Hepatocyte (in vitro differentiated cells): ENCODE results near the gene DLGAP4. TPM values are rescaled to one million over a fixed set of nuclear protein-coding genes. Genes with fewer than 3 reads are reported as not detected.

Source experiments
- DNase-seq: peaks from one replicate; pipeline ENCODE4 v3.0.0-alpha.2; 2016; ENCODE audit warnings: low spot score
- H2AFZ ChIP-seq: fragments of 200-600 bp; sonication (generic); 2 replicates; pipeline ENCODE4 v1.6.0; 2016; ENCODE audit warnings: antibody characterized with exemption, mild to moderate bottlenecking
- H3K27ac ChIP-seq: fragments of 200-600 bp; sonication (generic); 2 replicates; pipeline ENCODE4 v1.5.1; 2016; ENCODE audit warnings: mild to moderate bottlenecking
- H3K27me3 ChIP-seq: fragments of 200-600 bp; sonication (generic); 2 replicates; pipeline ENCODE4 v1.6.1; 2016
- H3K36me3 ChIP-seq: fragments of 200-600 bp; sonication (generic); replicated peaks from 2 replicates; pipeline ENCODE4 v1.5.1; 2016; ENCODE audit warnings: low read depth; ENCODE audit not compliant: insufficient read depth
- H3K4me1 ChIP-seq: fragments of 200-600 bp; sonication (generic); 2 replicates; pipeline ENCODE4 v1.5.1; 2016; ENCODE audit warnings: mild to moderate bottlenecking, moderate library complexity; ENCODE audit not compliant: insufficient read depth
- H3K4me2 ChIP-seq: fragments of 200-600 bp; sonication (generic); 2 replicates; pipeline ENCODE4 v1.6.0; 2016
- H3K4me3 ChIP-seq: fragments of 200-600 bp; sonication (generic); 2 replicates; pipeline ENCODE4 v1.5.1; 2016; ENCODE audit warnings: mild to moderate bottlenecking
- H3K79me2 ChIP-seq: fragments of 200-600 bp; sonication (generic); 2 replicates; pipeline ENCODE4 v1.6.0; 2017; ENCODE audit warnings: mild to moderate bottlenecking
- H3K9me2 ChIP-seq: fragments of 200-600 bp; sonication (generic); replicated peaks from 2 replicates; pipeline ENCODE4 v1.6.0; 2017; ENCODE audit warnings: mild to moderate bottlenecking; ENCODE audit not compliant: insufficient read depth
- H3K9me3 ChIP-seq: fragments of 200-600 bp; sonication (generic); 2 replicates; pipeline ENCODE4 v1.5.1; 2016; ENCODE audit warnings: low read depth, mild to moderate bottlenecking
- H4K20me1 ChIP-seq: fragments of 200-600 bp; sonication (generic); 2 replicates; pipeline ENCODE4 v1.6.0; 2016; ENCODE audit warnings: mild to moderate bottlenecking; ENCODE audit not compliant: insufficient read depth, poor library complexity, severe bottlenecking
- CTCF ChIP-seq: fragments of 200-600 bp; sonication (generic); IDR thresholded peaks from 2 replicates; pipeline ENCODE4 v1.5.1; 2016; ENCODE audit warnings: antibody characterized with exemption, mild to moderate bottlenecking; ENCODE audit not compliant: poor library complexity
- EZH2 ChIP-seq: fragments of 200-600 bp; sonication (generic); IDR thresholded peaks from 2 replicates; pipeline ENCODE4 v1.6.1; 2016; ENCODE audit warnings: antibody characterized with exemption, mild to moderate bottlenecking, borderline replicate concordance
- EZH2phosphoT487 ChIP-seq: fragments of 200-600 bp; sonication (generic); IDR thresholded peaks from one replicate; pipeline ENCODE4 v1.6.1; 2018; ENCODE audit warnings: antibody characterized with exemption, mild to moderate bottlenecking, low read depth, moderate library complexity; ENCODE audit not compliant: unreplicated experiment, severe bottlenecking
- WGBS: methylation state at CpG from one replicate; pipeline ENCODE4 v1.1.6; 2016; ENCODE audit warnings: low lambda C conversion rate; ENCODE audit errors: missing lambda C conversion rate; 5-methylcytosine and 5-hydroxymethylcytosine counted together
- polyA plus RNA-seq: library from polyadenylated mRNA; unstranded; fragments of >200 nt; fragmentation: Nextera tagmentation; extraction: Ambion mirVana; gene quantifications from 2 replicates; pipeline ENCODE4 v1.2.1, GENCODE V29; 2016
- total RNA-seq: library from RNA; depleted of rRNA; stranded (reverse); fragments of >200 nt; gene quantifications from 2 replicates; pipeline ENCODE4 v1.2.3, GENCODE V29; 2014

The DLGAP4 gene
- total and polyA plus RNA-seq, 2 experiments from 2014 or later, result 16.5 to 39.4 TPM

GRCh38 chr20:36367907-36368799 is 62.0 kb downstream of the DLGAP4 start:
- H3K9me3 ChIP-seq, result no peaks in the 10 kb centered on the region
- H3K27me3 ChIP-seq, result no peaks in the 10 kb centered on the region
- H2AFZ ChIP-seq, result no peak overlapping the region
- no peak for DNase-seq
- H4K20me1 ChIP-seq, result no peaks in the 10 kb centered on the region
- H3K79me2 ChIP-seq, result no peaks in the 10 kb centered on the region
- no peak overlapping the region for H3K4me2 ChIP-seq
- no peaks in the 10 kb centered on the region for H3K36me3 ChIP-seq
- H3K4me3 ChIP-seq, result no peak overlapping the region
- no peaks in the 10 kb centered on the region for H3K4me1 ChIP-seq
- 54% methylated on average over 12 of the region's 12 CpGs for WGBS
- H3K9me2 ChIP-seq, result no peaks in the 10 kb centered on the region
- H3K27ac ChIP-seq, result no peak overlapping the region
- TF ChIP-seq CTCF, result no peak

- no peak overlapping the region for H3K4me2 ChIP-seq
- no peaks in the 10 kb centered on the region for H3K27me3 ChIP-seq
- H2AFZ ChIP-seq, result no peak overlapping the region
- H4K20me1 ChIP-seq, result no peaks in the 10 kb centered on the region
- H3K9me3 ChIP-seq, result no peaks in the 10 kb centered on the region
- no peak for DNase-seq
- H3K4me3 ChIP-seq, result no peak overlapping the region
- no peaks in the 10 kb centered on the region for H3K79me2 ChIP-seq
- H3K27ac ChIP-seq, result no peak overlapping the region
- 87% methylated on average over 14 of the region's 14 CpGs for WGBS
- no peaks in the 10 kb centered on the region for H3K4me1 ChIP-seq
- H3K9me2 ChIP-seq, result no peaks in the 10 kb centered on the region
- H3K36me3 ChIP-seq, result no peaks in the 10 kb centered on the region
- TF ChIP-seq CTCF (no peak), EZH2 (no peak), EZH2phosphoT487 (no peak)
Observed at GRCh38 chr20:36368869-36369268, 62.7 kb downstream of the DLGAP4 start.

GRCh38 chr20:36369739-36370138 is 63.6 kb downstream of the DLGAP4 start:
- H3K4me2 ChIP-seq, result no peak overlapping the region
- H3K9me3 ChIP-seq, result no peaks in the 10 kb centered on the region
- no peaks in the 10 kb centered on the region for H3K36me3 ChIP-seq
- WGBS, result 83% methylated on average over 3 of the region's 3 CpGs
- H4K20me1 ChIP-seq, result no peaks in the 10 kb centered on the region
- H3K4me1 ChIP-seq, result no peaks in the 10 kb centered on the region
- H3K27ac ChIP-seq, result no peak overlapping the region
- TF ChIP-seq EZH2phosphoT487 (no peak), CTCF (no peak), EZH2 (no peak)
- H3K9me2 ChIP-seq, result no peaks in the 10 kb centered on the region
- H3K27me3 ChIP-seq, result no peaks in the 10 kb centered on the region
- no peak overlapping the region for H3K4me3 ChIP-seq
- no peak for DNase-seq
- no peaks in the 10 kb centered on the region for H3K79me2 ChIP-seq
- H2AFZ ChIP-seq, result no peak overlapping the region
